BLaER1 treated with 17β-estradiol and CSF1 and Interleukin-3, amounts not matched to agents 10 nM and 100 nM (cell line): ENCODE results near the gene RAD9A.

ENCODE experiments used
- H3K27ac ChIP-seq, 11 experiments: shearing (Covaris generic); formaldehyde crosslinking; 2 replicates each; pipeline ENCODE4 v1.8.1; 2022
- H3K27me3 ChIP-seq, 11 experiments: shearing (Covaris generic); formaldehyde crosslinking; 2 replicates each; pipeline ENCODE4 v1.8.1; 2022
- H3K36me3 ChIP-seq, 11 experiments: shearing (Covaris generic); formaldehyde crosslinking; 2 replicates each; pipeline ENCODE4 v1.8.1; 2022
- H3K4me1 ChIP-seq, 10 experiments: shearing (Covaris generic); formaldehyde crosslinking; 2 replicates each; pipeline ENCODE4 v1.8.1; 2022
- H3K4me2 ChIP-seq, 11 experiments: shearing (Covaris generic); formaldehyde crosslinking; 2 replicates each; pipeline ENCODE4 v1.8.1; 2022
- H3K4me3 ChIP-seq, 10 experiments: shearing (Covaris generic); formaldehyde crosslinking; 2 replicates each; pipeline ENCODE4 v1.8.1; 2022
- H3K9ac ChIP-seq, 11 experiments: shearing (Covaris generic); formaldehyde crosslinking; 2 replicates each; pipeline ENCODE4 v1.8.1; 2022
- H3K9me3 ChIP-seq, 11 experiments: shearing (Covaris generic); formaldehyde crosslinking; replicated peaks in 1 of 11; 2 replicates each; pipeline ENCODE4 v1.8.1; 2022
- H4K20me1 ChIP-seq, 11 experiments: shearing (Covaris generic); formaldehyde crosslinking; 2 replicates each; pipeline ENCODE4 v1.8.1; 2022
- Cebpa-rat ChIP-seq, 11 experiments: shearing (Covaris generic); IDR thresholded peaks; 2 replicates each; pipeline ENCODE4 v1.8.1; 2022

RAD9A gene

DNA sequence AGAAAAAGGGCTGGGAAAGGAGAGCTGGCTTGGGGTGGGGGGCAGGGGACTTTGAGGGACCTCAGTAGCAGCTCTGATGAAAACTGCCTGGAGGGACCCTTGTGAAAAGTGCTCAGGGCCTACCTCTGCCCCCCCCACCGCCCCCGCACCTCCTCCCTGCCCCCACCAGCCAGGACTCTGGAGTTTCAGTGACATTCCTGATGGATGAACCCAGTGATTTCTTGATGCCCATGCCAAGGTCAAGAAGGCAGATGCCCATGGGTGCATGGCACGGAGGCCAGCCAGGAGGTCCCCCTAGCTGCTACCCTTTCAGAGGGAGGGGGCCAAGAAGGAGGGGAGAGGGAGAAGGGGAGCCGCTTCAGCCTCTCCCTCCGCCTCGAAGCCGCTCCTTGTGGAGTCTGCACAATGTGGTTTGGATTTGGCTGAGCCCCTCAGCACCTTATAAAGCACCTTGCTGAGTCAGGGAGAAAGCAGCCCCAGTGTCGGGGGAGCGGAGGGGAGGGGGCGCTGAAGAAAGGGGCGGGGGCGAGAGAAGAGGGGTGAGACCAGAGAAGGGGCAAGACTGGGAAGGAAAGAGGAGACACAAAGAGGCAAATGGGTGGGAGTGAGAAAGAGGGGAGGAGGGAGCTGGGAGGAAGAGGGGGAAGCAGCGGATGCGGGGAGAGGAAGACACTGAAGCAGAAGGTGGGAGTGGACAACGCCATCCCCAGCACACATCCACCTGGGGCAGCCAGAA lies 16.3 kb upstream of the RAD9A start:
- Histone ChIP-seq H3K27ac (no peak overlapping the region), H3K4me1 (peaks cover 51 to 85% (median 72%) of the 10 kb centered on the region in 10 experiments), H3K27me3 (peaks cover 11 to 69% (median 63%) of the 10 kb centered on the region in 11 experiments), H3K9ac (no peak overlapping the region), H3K36me3 (no peaks in the 10 kb centered on the region), H3K9me3 (no peaks in the 10 kb centered on the region), H3K4me3 (no peak overlapping the region), H4K20me1 (peaks cover 0 to 34% (median 10%) of the 10 kb centered on the region in 11 experiments; a peak in 11 of 22 replicates), H3K4me2 (peak overlapping the region in 10 of 11 experiments; percentile 19 to 98 (median 52); a peak in 15 of 22 replicates)
- TF ChIP-seq Cebpa-rat (IDR thresholded peaks at IDR 0.05): no peak

DNA sequence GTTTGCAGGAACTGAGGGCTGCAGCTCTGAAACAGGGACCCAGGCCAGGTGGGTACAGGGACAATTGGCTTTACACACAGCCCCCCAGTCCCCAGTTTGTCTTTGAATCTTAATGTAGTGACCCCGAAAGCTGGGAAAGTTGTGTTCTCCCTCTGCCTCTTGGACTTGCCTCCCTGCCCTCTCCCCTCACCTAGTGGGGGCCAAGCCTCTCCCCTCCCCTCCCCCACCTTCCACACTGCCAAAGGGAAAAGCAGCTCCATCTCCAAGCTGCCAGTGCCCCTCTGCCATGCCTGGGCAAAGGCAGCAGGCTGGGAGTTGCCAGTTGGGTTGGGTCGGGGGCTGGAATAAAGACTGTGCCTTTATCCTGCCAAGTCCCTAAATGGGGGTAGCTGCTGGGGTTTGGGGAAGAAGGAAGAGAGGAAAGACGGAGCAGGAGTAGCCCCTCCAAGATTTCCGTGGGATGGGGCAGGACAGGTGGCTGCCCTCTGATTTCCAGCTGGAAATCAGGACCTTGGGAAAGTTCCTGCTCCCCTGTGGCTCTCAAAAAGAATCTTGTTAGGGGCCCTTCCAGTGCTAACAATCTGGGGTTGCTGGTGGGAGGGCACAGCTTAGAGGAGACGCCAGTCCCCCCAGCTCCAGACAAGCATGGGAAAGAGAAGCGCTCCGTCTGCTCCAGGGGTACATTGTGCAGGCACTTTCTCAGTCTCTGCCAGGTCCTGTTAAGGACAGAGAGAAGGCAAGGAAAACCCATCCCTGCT lies 15.5 kb upstream of the RAD9A start:
- Histone ChIP-seq H3K27me3 (peaks cover 11 to 67% (median 63%) of the 10 kb centered on the region in 11 experiments), H3K36me3 (no peaks in the 10 kb centered on the region), H3K4me1 (peaks cover 51 to 85% (median 72%) of the 10 kb centered on the region in 10 experiments), H3K4me2 (peak overlapping the region in 10 of 11 experiments; percentile 19 to 98 (median 52); a peak in 15 of 22 replicates), H3K9me3 (no peaks in the 10 kb centered on the region), H4K20me1 (peaks cover 0 to 26% (median 8%) of the 10 kb centered on the region in 11 experiments; a peak in 11 of 22 replicates), H3K27ac (no peak overlapping the region), H3K4me3 (no peak overlapping the region), H3K9ac (no peak overlapping the region)
- no peak for TF ChIP-seq Cebpa-rat (IDR thresholded peaks at IDR 0.05)

DNA sequence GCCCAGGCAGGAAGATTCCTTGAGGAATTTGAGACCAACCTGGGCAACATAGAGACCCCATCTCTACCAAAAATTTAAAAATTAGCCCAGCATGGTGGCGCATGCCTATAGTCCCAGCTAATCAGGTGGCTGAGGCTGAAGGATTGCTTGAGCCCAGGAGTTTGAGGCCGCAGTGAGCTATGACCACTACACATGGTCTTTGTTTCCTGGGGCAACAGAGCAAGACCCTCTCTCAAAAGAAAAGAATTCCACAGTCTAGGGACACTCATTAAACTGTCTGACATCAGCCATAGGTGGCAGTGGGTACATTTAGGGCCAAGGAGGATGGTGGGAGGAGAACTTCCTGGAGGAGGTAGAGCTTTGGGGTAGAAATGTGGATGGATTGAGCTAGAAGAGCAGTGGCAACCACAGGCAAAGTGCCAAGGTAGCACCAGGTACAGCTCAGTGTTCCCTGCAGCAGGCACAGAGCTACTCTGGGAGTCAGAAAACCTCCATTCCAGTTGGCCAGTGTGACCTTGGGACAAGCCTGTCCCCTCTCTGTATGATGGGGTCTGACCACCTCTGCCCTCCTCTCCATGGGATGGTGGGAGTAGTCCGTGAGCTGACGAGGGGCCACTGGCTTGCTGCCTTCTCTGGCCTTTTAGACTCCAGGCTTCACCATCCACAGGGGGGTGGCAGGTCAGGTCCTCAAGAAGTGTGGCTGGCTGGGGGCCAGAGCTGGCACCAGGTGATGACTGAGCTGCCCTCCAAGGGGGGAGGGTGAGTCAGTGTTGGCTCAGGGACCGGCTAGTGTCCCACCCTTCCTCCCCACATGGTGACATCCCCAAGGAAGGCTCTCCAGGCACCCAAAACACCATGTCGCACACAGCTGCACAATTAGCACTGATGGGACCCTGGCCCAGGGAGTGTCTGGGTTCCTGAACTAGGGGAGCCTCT lies 14.6 kb upstream of the RAD9A start:
- Histone ChIP-seq H3K4me2 (peak overlapping the region in 8 of 11 experiments; percentile 11 to 74 (median 22); a peak in 13 of 22 replicates), H3K9ac (no peak overlapping the region; a peak in 1 of 22 replicates), H3K27me3 (peaks cover 11 to 60% (median 55%) of the 10 kb centered on the region in 11 experiments), H3K4me1 (peaks cover 51 to 85% (median 72%) of the 10 kb centered on the region in 10 experiments), H3K9me3 (no peaks in the 10 kb centered on the region), H4K20me1 (peaks cover 0 to 17% (median under 1%) of the 10 kb centered on the region in 11 experiments; a peak in 9 of 22 replicates), H3K4me3 (no peak overlapping the region), H3K27ac (no peak overlapping the region), H3K36me3 (no peaks in the 10 kb centered on the region)
- no peak for TF ChIP-seq Cebpa-rat (IDR thresholded peaks at IDR 0.05)

DNA sequence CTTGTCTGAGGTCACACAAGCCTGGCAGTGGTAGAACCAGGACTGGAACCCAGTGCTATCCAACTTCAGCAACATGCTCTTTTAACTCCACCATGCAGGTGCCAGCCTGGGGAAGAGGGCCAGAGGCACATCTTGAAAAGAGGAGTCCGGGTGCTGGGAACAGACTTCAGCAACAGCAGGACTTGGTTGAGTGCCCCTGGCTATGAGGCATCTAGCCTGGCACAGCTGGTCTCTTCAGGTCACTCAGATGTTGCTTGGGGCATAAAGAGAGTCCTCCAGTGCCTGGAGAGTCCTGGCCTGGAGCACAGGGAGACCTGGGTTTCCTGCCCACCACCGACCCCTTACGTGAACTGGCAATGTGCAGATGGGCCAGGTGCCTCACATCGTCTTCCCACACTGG lies 13.2 kb upstream of the RAD9A start:
- no peak for TF ChIP-seq Cebpa-rat (IDR thresholded peaks at IDR 0.05)

DNA sequence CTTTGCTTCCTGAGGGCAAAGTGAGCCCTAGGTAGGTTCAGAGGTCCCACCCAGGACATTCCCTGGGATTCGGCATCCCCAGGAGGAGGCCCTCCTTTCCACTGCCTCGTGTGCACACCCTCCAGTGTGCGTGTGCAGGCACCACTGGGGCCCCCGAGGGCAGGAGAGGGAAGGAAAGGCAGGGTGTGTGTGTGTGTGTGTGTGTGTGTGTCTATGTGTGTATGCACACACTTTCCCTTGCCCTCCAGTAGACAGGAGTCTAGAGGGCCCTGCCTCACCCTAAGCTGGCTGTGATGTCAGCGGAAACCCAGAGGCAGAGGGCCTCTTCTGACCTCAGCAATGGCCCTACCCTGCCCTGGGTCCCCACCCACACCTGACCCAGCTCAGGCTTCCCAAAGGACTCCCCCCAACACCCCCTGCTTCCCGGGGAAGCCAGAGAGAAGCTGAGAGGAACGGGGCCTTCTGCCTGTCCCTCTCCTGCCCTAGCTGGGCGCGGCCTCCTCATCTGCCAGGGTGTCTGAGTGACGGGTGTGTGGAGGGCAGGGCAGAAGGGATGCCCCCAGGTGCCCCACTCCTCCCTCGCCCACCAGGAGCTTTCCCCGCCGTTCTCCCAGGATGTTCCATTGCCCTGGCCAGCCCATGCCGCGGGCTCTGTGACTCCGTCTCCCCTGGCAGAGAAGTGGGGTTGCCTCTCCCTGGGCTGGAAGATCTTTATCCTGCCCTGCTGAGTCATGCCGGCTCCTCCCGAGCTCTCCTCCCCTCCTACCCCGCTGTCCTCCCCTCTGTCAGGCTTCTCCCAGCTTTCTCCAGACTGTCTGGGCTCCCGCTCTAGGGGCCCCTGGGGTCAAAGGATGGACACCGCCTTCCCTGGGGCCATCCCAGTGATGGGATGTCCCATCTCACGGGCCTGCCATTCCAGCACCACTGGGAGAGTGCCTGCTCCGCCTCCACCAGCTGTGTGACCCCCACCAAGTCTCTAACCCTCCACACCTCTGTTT lies 12.4 kb upstream of the RAD9A start:
- peak overlapping the region in 6 of 11 experiments; percentile 18 to 89 (median 42); a peak in 11 of 22 replicates for H3K27ac ChIP-seq
- H4K20me1 ChIP-seq: peaks cover 0 to 5% (median 0%) of the 10 kb centered on the region in 11 experiments; a peak in 2 of 22 replicates
- H3K27me3 ChIP-seq: peaks cover 11 to 37% (median 34%) of the 10 kb centered on the region in 11 experiments
- H3K9me3 ChIP-seq: no peaks in the 10 kb centered on the region
- peak overlapping the region in 5 of 11 experiments; percentile 2 to 39 (median 10); a peak in 4 of 22 replicates for H3K9ac ChIP-seq
- H3K36me3 ChIP-seq: no peaks in the 10 kb centered on the region
- TF ChIP-seq Cebpa-rat (IDR thresholded peaks at IDR 0.05): no peak
- no peak overlapping the region for H3K4me3 ChIP-seq
- H3K4me1 ChIP-seq: peaks cover 46 to 82% (median 64%) of the 10 kb centered on the region in 10 experiments
- peak overlapping the region; percentile 10 to 92 (median 41); a peak in 17 of 22 replicates for H3K4me2 ChIP-seq

More for the DNA sequence above, 13.2 kb upstream of the RAD9A start:
- Histone ChIP-seq H3K4me1 (peaks cover 53 to 90% (median 72%) of the 10 kb centered on the region in 10 experiments), H3K9ac (no peak overlapping the region), H3K4me2 (peak overlapping the region; percentile 10 to 92 (median 41); a peak in 17 of 22 replicates), H4K20me1 (peaks cover 0 to 12% (median 0%) of the 10 kb centered on the region in 11 experiments; a peak in 3 of 22 replicates), H3K9me3 (no peaks in the 10 kb centered on the region), H3K36me3 (no peaks in the 10 kb centered on the region), H3K4me3 (no peak overlapping the region), H3K27me3 (peaks cover 11 to 46% (median 42%) of the 10 kb centered on the region in 11 experiments), H3K27ac (no peak overlapping the region; a peak in 1 of 22 replicates)

DNA sequence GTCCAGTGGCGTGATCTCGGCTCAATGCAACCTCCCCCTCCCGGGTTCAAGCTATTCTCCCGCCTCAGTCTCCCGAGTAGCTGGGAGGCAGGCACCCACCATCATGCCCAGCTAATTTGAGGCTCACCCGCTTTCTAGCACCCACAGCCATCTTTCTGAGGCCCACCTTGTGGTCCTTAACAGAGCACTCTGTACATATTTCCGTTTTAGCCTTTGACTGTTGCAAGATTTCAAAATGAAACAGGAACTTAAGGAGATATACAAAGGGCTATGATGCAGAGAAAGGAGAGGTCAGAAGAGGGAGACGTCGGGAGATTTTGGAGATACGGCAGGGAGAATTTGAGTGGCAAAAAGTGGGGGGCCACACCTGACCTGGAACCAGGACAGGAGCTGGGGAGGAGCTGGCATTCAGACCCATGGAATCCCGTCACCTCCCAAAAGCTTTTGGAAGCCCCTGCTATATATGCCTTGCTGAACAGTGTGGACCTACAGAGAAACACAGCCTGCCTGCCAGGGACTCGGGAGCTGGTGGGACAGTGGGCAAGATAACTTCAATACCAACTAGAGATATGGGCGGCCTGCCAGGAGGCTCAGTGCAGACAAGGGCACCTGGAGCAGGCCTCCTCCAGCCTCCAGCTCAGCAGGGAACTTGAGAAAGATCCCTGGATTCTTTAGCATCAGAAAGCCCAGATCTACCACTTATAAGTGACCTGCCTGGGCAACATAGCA lies 10.4 kb upstream of the RAD9A start:
- Histone ChIP-seq H3K4me1 (peaks cover 40 to 63% (median 47%) of the 10 kb centered on the region in 10 experiments), H3K27me3 (peaks cover 6 to 17% (median 15%) of the 10 kb centered on the region in 11 experiments; a peak in 21 of 22 replicates), H3K9me3 (no peaks in the 10 kb centered on the region), H3K27ac (peak overlapping the region; percentile 48 to 91 (median 78)), H3K4me3 (peak overlapping the region in 3 of 10 experiments; percentile 12 to 55 (median 36); a peak in 7 of 20 replicates), H4K20me1 (no peaks in the 10 kb centered on the region), H3K4me2 (peak overlapping the region; percentile 71 to 96 (median 86)), H3K36me3 (no peaks in the 10 kb centered on the region), H3K9ac (peak overlapping the region; percentile 38 to 76 (median 62))
- peak in 5 of 11 experiments; percentile 13 to 60 (median 45); a peak in 4 of 22 replicates for TF ChIP-seq Cebpa-rat (IDR thresholded peaks at IDR 0.05)
